Thymus (tissue), 11 donors: Measurements from ENCODE around the gene CBX1. TPM values are rescaled to one million over a fixed set of nuclear protein-coding genes. Genes with fewer than 3 reads are reported as not detected.
"Not testable (repeated sequence)": the region's sequence is repeated elsewhere in the genome, so short reads cannot be mapped to it uniquely, and the experiment has no call there.

ENCODE experiments used
- DNase-seq, 9 donors: peaks; one replicate each; pipeline ENCODE4 v3.0.0-alpha.2; 2013; ENCODE audit warnings: low spot score in 9 of 9, low read depth in 6 of 9, missing footprints in 1 of 9
- H3K27ac ChIP-seq, 2 donors: one replicate each; pipeline ENCODE4 v1.5.1; 2013; ENCODE audit warnings: control low read depth in 1 of 2, low read depth in 1 of 2, low read length in 1 of 2, mild to moderate bottlenecking in 1 of 2, moderate library complexity in 1 of 2
- H3K27me3 ChIP-seq, 2 donors: one replicate each; pipeline ENCODE4 v1.5.1; 2013; ENCODE audit warnings: low read length in 1 of 2; ENCODE audit not compliant: control insufficient read depth in 2 of 2, insufficient read depth in 1 of 2
- H3K36me3 ChIP-seq, 2 donors: one replicate each; pipeline ENCODE4 v1.5.1; 2013; ENCODE audit warnings: low read length in 1 of 2, mild to moderate bottlenecking in 1 of 2, moderate library complexity in 1 of 2; ENCODE audit not compliant: control insufficient read depth in 2 of 2, insufficient read depth in 2 of 2
- H3K4me1 ChIP-seq, 2 donors: one replicate each; pipeline ENCODE4 v1.5.1; 2013; ENCODE audit warnings: low read length in 2 of 2; ENCODE audit not compliant: control insufficient read depth in 2 of 2, insufficient read depth in 2 of 2
- H3K4me3 ChIP-seq, 2 donors: one replicate each; pipeline ENCODE4 v1.5.1; 2013; ENCODE audit warnings: low read length in 2 of 2, control low read depth in 1 of 2, mild to moderate bottlenecking in 1 of 2
- H3K9me3 ChIP-seq, 2 donors: one replicate each; pipeline ENCODE4 v1.5.1; 2013; ENCODE audit warnings: low read length in 1 of 2, mild to moderate bottlenecking in 1 of 2; ENCODE audit not compliant: control insufficient read depth in 2 of 2, insufficient read depth in 1 of 2
- WGBS: extraction: QIAGEN DNeasy Blood & Tissue Kit; methylation state at CpG from one replicate; pipeline ENCODE4 v1.1.7; 2013; 5-methylcytosine and 5-hydroxymethylcytosine counted together
- polyA plus RNA-seq: library from polyadenylated mRNA; stranded (reverse); fragments of 200-250 nt; gene quantifications from one replicate; pipeline ENCODE4 v1.2.3, GENCODE V29; 2013
- total RNA-seq: library from RNA; stranded (reverse); fragments of 120-200 nt; gene quantifications from one replicate; pipeline ENCODE4 v1.2.4, GENCODE V29; 2013
- donor health status: healthy.

CBX1 gene
- total and polyA plus RNA-seq, 2 donors = 39.8 to 64.6 TPM

- Histone ChIP-seq H3K9me3 (no peaks in the 10 kb centered on the region), H3K36me3 (peaks cover 45 to 71% of the 10 kb centered on the region in 2 donors), H3K27me3 (no peaks in the 10 kb centered on the region), H3K4me1 (no peaks in the 10 kb centered on the region), H3K27ac (no peak overlapping the region), H3K4me3 (no peak overlapping the region)
- no peak for DNase-seq
- WGBS = 72% methylated on average over 2 of the region's 2 CpGs
Observed at GRCh38 chr17:48070195-48070594, 31.1 kb downstream of the CBX1 start.

GRCh38 chr17:48068491-48068961 lies 32.8 kb downstream of the CBX1 start:
- no peaks in the 10 kb centered on the region for H3K27me3 ChIP-seq
- DNase-seq = no peak
- peaks cover 46 to 72% of the 10 kb centered on the region in 2 donors for H3K36me3 ChIP-seq
- no peak overlapping the region for H3K4me3 ChIP-seq
- H3K27ac ChIP-seq = no peak overlapping the region
- no peaks in the 10 kb centered on the region for H3K4me1 ChIP-seq
- no peaks in the 10 kb centered on the region for H3K9me3 ChIP-seq
- 96% methylated on average over 3 of the region's 3 CpGs for WGBS

GRCh38 chr17:48067808-48068207 lies 33.5 kb downstream of the CBX1 start:
- not testable (repeated sequence) for H3K9me3 ChIP-seq, H3K4me3 ChIP-seq, H3K27me3 ChIP-seq, H3K4me1 ChIP-seq, H3K27ac ChIP-seq, DNase-seq
- peaks cover 46 to 70% of the 10 kb centered on the region in 2 donors for H3K36me3 ChIP-seq
- 100% methylated on average over 2 of the region's 2 CpGs for WGBS

- no peaks in the 10 kb centered on the region for H3K4me1 ChIP-seq
- 100% methylated on average over 3 of the region's 3 CpGs for WGBS
- no peak for DNase-seq
- H3K9me3 ChIP-seq = no peaks in the 10 kb centered on the region
- no peak overlapping the region for H3K27ac ChIP-seq
- H3K4me3 ChIP-seq = no peak overlapping the region
- H3K27me3 ChIP-seq = no peaks in the 10 kb centered on the region
- H3K36me3 ChIP-seq = peaks cover 51 to 72% of the 10 kb centered on the region in 2 donors
Observed at GRCh38 chr17:48067245-48067644, 34.0 kb downstream of the CBX1 start.

- WGBS = 95% methylated on average over 1 of the region's 1 CpG
- H3K27ac ChIP-seq = no peak overlapping the region
- no peak for DNase-seq
- no peaks in the 10 kb centered on the region for H3K27me3 ChIP-seq
- H3K9me3 ChIP-seq = no peaks in the 10 kb centered on the region
- no peaks in the 10 kb centered on the region for H3K4me1 ChIP-seq
- H3K4me3 ChIP-seq = no peak overlapping the region
- peaks cover 52 to 73% of the 10 kb centered on the region in 2 donors for H3K36me3 ChIP-seq
Observed at GRCh38 chr17:48066656-48067055, 34.6 kb downstream of the CBX1 start.

GRCh38 chr17:48066192-48066591 lies 35.1 kb downstream of the CBX1 start:
- Histone ChIP-seq H3K9me3 (no peaks in the 10 kb centered on the region), H3K27me3 (no peaks in the 10 kb centered on the region), H3K27ac (no peak overlapping the region), H3K4me1 (no peaks in the 10 kb centered on the region), H3K4me3 (no peak overlapping the region), H3K36me3 (peaks cover 51 to 73% of the 10 kb centered on the region in 2 donors)
- no peak for DNase-seq
- 94% methylated on average over 1 of the region's 1 CpG for WGBS

- Histone ChIP-seq H3K4me1 (no peaks in the 10 kb centered on the region), H3K27me3 (no peaks in the 10 kb centered on the region), H3K4me3 (no peak overlapping the region), H3K36me3 (peaks cover 51 to 69% of the 10 kb centered on the region in 2 donors), H3K27ac (no peak overlapping the region), H3K9me3 (no peaks in the 10 kb centered on the region)
- WGBS = 94% methylated on average over 3 of the region's 3 CpGs
- DNase-seq = no peak
Observed at GRCh38 chr17:48064638-48065037, 36.6 kb downstream of the CBX1 start.

- Histone ChIP-seq H3K4me1 (no peaks in the 10 kb centered on the region), H3K27ac (no peak overlapping the region), H3K36me3 (peaks cover 69 to 80% of the 10 kb centered on the region in 2 donors), H3K4me3 (no peak overlapping the region), H3K27me3 (no peaks in the 10 kb centered on the region), H3K9me3 (no peaks in the 10 kb centered on the region)
- WGBS = 97% methylated on average over 7 of the region's 7 CpGs
- DNase-seq = no peak
Observed at GRCh38 chr17:48062273-48062672, 39.0 kb downstream of the CBX1 start.

- H3K36me3 ChIP-seq = peaks cover 79 to 88% of the 10 kb centered on the region in 2 donors
- no peaks in the 10 kb centered on the region for H3K4me1 ChIP-seq
- 96% methylated on average over 7 of the region's 7 CpGs for WGBS
- no peak overlapping the region for H3K4me3 ChIP-seq
- H3K27ac ChIP-seq = no peak overlapping the region
- no peaks in the 10 kb centered on the region for H3K27me3 ChIP-seq
- DNase-seq = no peak
- H3K9me3 ChIP-seq = no peaks in the 10 kb centered on the region
Observed at GRCh38 chr17:48060249-48060648, 41.0 kb downstream of the CBX1 start.
